ENCODE data around the gene FAH.

DNA sequence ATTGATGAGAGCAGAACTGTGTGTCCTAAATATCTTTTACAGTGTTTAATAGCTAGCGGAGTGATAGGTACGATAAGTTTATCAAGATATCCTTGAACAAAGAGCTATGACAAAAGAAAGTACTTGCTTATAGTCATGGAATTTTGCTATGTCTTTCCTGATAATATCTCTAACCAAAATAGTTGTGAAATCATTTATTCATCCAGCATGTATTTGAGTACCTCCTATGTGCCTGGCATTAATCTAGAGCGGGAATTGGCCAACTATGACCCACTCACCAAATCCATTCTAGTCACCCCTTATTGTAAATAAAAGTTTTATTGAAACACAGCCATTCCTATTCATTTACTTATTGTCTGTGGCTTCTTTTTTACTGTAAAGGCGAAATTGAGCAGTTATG is 46.7 kb upstream of the FAH start:
- TF ChIP-seq, protein P1, sequence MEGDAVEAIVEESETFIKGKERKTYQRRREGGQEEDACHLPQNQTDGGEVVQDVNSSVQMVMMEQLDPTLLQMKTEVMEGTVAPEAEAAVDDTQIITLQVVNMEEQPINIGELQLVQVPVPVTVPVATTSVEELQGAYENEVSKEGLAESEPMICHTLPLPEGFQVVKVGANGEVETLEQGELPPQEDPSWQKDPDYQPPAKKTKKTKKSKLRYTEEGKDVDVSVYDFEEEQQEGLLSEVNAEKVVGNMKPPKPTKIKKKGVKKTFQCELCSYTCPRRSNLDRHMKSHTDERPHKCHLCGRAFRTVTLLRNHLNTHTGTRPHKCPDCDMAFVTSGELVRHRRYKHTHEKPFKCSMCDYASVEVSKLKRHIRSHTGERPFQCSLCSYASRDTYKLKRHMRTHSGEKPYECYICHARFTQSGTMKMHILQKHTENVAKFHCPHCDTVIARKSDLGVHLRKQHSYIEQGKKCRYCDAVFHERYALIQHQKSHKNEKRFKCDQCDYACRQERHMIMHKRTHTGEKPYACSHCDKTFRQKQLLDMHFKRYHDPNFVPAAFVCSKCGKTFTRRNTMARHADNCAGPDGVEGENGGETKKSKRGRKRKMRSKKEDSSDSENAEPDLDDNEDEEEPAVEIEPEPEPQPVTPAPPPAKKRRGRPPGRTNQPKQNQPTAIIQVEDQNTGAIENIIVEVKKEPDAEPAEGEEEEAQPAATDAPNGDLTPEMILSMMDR (IDR thresholded peaks at IDR 0.05): no peak
- no peak for TF ChIP-seq EZH2phosphoT487 (IDR thresholded peaks at IDR 0.05)
- TF ChIP-seq EZH2 (IDR thresholded peaks at IDR 0.05): no peak
